HG02973 (cell line): ENCODE measurements around the gene GBGT1.
"Not testable (repeated sequence)": the region's sequence is repeated elsewhere in the genome, so short reads cannot be mapped to it uniquely, and the experiment has no call there.

ENCODE experiments used
- ATAC-seq: cut with Tn5 transposase; IDR thresholded peaks from one replicate; pipeline ENCODE4 v1.9.1; 2021; ENCODE audit warnings: moderate library complexity; ENCODE audit not compliant: unreplicated experiment

GBGT1 gene

DNA sequence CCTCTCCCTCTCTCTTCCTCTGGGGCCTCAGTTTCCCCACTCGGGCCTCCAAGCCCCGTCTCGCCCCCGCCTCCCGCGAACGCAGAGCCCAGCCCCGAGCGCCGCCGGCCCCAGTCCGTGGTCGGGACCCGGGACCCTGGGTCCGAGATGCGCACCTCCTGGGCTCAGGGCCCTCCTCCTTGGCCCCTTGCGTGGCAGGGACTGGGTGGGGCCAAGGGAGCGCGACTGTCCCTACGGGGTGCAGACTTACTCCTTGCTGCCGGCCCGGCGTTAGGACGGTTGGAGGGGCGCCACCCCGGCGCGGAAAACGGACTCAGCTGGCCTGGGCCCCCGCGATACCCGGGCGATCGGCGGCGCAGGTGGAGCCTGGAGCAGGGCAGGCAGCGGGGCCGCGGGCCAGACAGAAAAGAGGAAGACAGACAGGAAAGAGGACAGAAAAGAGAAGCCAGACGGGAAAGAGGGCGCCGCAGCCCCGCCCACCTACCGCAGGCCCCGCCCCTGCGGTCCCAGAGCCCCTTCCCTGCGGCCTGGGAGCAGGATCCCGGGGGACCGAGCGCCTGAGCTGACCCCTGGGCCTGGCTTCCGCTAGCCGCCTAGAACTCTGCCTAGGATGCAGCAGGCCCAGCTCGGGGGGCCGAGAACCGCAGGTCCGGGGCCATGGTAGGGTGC is at the start of gene GBGT1:
TSS of gene GBGT1 (minus strand) at position 411 of the 669 bp plus-strand sequence. CDS start 1,502 bp downstream, outside the sequence.
- no peak for ATAC-seq

DNA sequence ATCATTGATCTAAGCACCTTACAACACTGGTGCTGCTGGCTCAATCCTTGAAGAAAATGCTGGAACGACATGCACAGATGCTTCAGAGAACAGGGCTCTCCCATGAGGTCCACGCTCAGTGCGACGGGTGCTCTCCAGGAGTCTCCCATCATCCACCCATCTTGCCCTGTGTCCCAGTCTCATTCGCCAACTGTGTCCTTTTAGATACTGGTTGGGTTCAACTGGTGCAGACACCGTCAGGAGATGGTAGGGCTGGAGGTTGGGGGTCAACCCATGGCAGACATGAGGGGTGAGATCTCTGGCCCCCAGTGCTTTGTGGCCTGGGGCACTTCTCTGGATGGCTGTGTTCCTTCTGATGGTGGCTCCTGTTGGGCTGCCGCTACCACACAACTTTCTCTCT is 46.9 kb upstream of the GBGT1 start:
- no peak for ATAC-seq

DNA sequence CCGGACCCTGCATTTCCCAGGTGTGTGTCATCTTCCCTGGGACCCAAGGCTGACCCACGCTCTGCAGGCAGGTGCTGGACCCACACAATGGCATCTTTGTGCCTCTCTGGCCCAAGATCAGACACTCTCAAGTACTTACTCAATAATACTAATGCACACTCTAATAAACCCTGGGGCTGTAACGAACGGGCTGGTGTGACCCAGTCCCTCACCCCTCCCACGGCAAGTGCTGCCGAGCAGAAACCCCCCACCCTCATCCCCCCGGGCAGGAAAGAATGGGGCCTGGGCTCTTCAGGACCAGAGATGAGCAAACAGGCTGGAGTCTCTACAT is 46.5 kb upstream of the GBGT1 start:
- ATAC-seq = no peak

DNA sequence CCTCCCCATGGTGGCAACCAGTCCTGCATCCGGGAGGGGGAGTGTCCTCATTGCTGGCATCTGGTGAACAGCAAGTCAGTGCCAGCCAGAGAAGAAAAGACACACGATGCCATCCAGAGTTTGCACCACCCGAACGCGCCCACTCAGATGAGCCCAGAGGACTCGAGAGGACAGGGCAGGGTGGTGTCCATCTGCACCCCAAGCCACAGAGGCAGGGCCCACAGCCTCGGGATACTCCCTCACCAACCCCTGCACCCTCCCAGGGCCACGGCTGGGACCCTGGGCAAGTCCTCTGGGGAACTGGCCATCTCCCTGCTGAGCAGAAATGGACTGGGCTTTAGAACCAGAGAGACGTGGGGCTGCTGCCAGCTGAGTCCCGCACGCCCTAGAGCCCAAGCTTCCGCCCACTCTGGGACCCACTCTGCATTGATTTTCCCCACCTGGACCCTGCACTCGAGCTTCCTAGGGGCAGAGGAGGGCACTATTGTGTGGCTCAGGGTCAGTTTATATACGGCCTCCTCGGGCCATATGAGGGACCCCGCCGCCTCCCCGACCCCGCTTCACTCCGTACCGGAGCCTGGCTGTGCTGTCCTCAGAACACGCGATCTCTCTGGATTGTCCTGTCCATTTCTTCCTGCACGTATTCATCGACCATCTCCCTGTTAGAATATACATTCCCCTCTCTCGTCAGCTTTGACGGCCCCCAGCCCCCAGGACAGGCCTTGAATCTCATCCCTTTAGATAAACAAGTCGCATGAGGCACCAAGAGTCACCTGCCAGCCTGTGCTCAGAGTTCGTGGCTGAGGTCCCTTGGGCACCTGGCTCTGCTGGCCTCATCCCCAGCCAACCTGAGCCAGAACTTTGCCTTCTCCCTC is 45.9 kb upstream of the GBGT1 start:
- ATAC-seq = not testable (repeated sequence)

GRCh38 chr9:133208880-133209300 is 45.2 kb upstream of the GBGT1 start, which contains the start of gene OBP2B:
Gene OBP2B (minus strand): TSS chr9:133209250. CDS start chr9:133209199, 51 bp downstream.
- not testable (repeated sequence) for ATAC-seq

DNA sequence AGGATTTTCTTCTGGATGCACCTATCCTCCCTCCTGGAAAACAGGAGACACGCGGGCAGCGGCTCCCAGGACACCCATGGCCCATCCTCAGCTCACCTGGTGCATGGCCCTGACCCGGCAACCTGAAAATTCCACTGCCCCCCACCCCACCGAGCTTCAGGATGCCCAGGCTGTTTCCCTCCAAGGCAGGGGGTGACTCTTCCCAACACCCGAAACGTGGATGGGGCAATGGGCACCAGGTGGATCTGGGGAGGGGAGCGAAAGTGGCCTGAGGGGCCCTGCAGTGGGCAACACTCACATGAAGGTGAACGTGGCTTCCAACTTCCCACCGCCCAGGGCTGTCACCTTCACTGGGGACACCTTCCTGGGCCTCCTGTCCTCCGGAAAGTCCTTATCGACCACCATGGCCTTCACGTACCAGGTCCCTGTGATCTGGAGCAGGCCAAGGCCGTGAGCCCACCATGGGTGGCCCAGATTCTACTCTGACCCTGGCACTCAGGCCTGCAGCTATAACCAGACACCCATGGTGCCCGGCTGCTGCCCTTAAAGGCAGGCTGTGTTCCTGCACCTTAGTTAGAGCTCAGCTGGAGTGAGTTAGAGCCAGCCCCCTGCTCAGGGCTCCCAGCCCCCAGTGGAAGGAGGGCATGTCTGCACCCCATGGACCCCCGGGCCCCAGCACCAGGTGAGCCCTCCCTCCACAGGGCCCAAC is 44.6 kb upstream of the GBGT1 start:
- ATAC-seq = not testable (repeated sequence)

DNA sequence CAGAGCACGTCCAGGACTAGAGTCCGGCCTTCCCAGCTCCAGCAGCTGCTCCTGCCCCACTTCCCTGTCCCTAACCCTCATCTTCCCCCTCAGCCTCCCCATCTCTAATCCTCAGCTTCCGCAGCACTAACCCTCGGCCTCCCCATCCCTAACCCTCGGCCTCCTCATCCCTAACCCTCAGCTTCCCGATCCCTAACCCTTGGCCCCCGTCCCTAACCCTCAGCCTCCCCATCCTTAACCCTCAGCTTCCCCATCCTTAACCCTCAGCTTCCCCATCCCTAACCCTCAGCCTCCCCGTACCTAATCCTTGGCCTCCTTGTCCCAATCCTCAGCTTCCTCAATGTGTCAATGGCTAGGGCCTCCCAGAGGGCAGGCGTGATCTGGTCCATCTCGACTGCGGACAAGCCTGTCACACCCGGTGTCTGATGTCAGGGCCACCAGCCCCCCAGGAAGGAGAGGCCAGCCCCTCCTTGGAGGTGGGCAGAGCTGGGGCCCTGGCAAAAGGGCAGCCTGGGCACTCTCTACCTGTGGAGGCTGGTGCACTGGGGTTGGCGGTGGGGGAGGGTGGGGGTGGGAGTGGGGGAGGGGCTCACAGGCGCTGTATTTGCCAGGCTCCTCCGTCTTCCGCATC is 43.9 kb upstream of the GBGT1 start:
- ATAC-seq = no peak

- no peak for ATAC-seq
These were observed 43.4 kb upstream of the GBGT1 start for GRCh38 chr9:133207021-133207531.

DNA sequence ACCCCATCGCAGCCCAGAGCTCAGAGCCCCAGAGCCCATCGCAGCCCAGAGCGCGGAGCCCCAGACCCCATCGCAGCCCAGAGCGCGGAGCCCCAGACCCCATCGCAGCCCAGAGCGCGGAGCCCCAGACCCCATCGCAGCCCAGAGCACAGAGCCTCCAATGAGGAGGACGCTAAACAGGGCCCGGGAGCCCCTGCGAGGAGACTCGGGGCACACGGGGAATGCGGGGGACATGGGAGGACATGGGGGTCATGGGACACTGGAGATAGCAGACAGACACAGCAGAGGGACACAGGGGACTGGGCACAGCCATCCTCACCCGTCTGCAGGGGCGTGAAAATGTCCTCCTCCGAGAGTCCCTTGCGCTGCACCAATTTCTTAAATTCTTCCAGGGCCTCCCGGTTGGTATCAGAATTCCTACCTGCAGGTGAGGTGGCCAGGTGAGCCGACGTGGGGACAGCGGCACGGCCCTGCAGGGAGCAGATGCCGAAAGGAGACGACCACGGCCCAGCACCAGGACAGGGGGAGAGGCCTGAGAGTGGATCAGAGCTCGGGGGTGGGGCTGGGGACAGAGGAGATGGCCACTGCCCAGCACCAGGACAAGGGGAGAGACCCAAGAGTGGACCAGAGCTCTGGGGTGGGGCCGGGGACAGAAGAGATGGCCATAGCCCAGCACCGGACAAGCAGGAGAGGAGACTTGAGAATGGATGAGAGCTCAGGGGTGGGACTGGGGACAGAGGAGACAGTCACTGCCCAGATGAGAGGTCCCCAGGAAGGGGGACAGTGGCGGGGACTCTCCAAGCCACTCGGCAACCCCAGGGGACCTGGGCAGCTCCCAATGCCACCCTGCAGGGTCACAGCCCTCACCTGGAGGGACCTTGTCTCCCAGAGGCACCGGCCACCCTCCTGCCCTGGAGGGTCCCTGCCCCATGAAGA is 42.5 kb upstream of the GBGT1 start:
- no peak for ATAC-seq

DNA sequence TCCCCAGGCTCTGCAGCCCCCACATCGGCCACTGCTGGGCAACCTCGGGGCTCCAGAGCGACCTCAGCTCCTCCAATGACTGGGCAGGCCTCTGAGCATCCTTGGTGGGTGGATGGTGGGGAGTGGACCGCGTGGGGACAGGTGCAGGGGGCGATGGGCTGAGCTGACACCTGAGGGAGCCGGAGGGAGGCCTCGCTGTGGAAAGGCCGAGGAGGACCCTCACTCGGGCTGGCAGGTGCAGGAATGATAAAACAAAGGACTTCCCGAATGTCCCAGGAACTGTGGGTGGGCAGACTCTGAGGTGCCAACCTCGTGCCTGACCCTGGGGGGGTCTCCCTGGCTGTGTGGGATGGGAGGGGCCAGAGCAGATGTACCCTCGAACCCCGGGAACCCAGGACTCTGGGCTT is 41.8 kb upstream of the GBGT1 start:
- ATAC-seq = not testable (repeated sequence)

- no peak for ATAC-seq
These were observed 41.3 kb upstream of the GBGT1 start for GRCh38 chr9:133204993-133205336.

GRCh38 chr9:133204335-133204992 is 40.8 kb upstream of the GBGT1 start:
- no peak for ATAC-seq

GRCh38 chr9:133203506-133204075 is 39.9 kb upstream of the GBGT1 start:
- no peak for ATAC-seq

DNA sequence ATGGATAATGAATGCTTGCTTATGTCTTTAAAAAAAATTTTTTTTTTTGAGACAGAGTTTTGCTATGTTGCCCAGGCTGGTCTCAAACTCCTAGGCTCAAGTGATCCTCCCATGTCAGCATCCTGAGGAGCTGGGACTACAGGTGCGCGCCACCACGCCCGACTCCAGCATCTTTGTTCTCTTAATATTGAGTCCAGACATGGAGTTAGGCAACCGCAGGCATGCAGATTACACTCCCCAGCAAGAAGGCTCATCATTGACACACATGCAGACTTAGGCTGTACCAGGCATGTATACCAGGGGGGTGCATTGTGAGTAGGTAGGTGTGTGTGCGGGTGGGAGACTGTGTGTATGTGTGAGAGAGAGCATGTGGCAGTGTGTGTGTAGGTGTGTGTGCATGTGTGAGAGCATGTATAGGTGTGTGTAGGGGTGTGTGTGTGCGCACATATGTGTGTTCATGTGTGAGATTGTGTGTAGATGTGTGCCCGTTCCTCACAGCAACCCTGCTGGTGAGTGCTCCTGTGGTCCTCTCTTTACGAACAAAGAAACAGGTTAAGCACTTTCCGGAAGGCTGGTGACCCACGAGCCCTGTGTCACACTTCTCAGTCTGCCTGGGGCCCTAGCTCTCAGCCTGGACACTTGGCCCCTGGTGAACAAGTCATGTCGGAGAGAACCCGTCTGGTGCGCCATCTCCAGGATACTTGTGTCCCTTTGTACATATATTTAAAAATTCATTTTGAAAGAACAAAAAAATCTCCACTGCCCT is 39.2 kb upstream of the GBGT1 start:
- no peak for ATAC-seq

DNA sequence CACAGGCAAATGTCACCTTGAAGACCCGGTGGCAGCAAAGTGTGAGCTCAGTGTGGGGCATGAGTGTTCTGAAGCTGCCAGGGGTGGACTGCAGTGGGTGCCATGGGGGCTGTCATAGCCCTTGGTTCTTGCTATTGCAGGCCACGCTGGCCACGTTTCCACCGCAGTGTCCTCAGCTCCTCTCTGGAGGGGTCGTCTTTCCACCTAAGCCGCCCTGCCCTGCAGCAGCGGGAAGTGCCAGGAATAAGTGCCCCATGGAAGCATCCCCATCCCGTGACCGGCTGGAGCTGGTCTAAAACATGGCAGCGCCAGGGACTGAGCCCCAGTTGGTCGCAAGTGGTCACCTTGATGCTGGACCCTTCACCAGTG is 38.4 kb upstream of the GBGT1 start:
- no peak for ATAC-seq

GRCh38 chr9:133201424-133202144 is 37.9 kb upstream of the GBGT1 start:
- no peak for ATAC-seq

DNA sequence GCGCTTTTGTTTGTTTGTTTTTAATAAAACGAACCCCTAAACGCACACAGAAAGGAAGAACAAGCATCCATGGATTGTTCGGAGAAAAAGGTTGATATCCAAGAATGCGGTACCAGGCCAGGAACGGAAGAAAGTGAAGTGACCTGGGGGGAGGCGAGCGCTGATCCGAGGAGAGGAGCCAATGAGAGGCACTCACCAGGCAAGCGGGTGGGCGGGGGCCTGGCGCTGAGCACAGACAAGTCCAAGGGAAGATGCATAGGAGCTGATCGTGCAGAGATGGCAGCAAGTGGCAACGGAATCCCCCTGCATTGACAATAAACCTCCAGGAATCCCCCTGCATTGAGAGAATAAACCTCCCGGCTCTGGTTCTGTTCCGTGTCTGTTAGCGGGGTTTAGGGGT is 36.9 kb upstream of the GBGT1 start:
- no peak for ATAC-seq
